Placental pericyte (primary cell): ENCODE results near the gene PRRT1. TPM values are rescaled to one million over a fixed set of nuclear protein-coding genes. Genes with fewer than 3 reads are reported as not detected.

Experiments used
- small RNA-seq: library from RNA; depleted of rRNA; stranded (forward); fragments of <200 nt; gene quantifications from one replicate; pipeline ENCODE3, GENCODE V24; 2012; ENCODE audit warnings: low replicate concordance
- total RNA-seq: library from RNA; depleted of rRNA; stranded (reverse); fragments of >200 nt; gene quantifications from 2 replicates; pipeline ENCODE4 v1.2.3, GENCODE V29; 2012

The PRRT1 gene
- total RNA-seq = 0.29 and 0.44 TPM in 2 replicates

GRCh38 chr6:32151863-32152768, at the start of gene PRRT1:
PRRT1 (minus strand) TSS chr6:32151939; CDS start chr6:32151827, 112 bp downstream.

DNA sequence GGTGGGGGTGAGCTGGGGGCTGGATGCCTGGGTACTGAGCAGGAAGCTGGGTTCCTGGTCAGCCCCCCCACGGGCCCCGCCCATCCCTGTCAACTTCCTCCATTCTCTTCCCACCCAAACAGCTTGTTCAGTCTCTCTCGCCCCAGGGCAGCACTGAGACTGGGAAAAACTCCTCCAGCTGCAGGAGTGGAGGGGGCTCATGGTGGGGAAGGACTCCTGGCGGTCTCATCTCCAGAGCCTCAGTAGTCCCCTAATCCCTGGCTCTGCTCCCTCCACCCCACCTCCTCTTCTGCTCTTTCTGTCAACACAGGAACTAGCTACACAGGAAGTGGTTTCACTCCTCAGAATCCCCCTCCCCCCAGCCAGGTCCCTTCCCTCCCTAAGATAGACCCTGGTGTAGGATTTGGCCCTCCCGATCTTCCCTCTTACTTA, 40.9 kb upstream of the PRRT1 start, which contains the start of gene GPSM3:
Gene GPSM3 (minus strand): TSS at position 36 of the 432 bp plus-strand sequence. CDS start 130 bp downstream, outside the sequence.

DNA sequence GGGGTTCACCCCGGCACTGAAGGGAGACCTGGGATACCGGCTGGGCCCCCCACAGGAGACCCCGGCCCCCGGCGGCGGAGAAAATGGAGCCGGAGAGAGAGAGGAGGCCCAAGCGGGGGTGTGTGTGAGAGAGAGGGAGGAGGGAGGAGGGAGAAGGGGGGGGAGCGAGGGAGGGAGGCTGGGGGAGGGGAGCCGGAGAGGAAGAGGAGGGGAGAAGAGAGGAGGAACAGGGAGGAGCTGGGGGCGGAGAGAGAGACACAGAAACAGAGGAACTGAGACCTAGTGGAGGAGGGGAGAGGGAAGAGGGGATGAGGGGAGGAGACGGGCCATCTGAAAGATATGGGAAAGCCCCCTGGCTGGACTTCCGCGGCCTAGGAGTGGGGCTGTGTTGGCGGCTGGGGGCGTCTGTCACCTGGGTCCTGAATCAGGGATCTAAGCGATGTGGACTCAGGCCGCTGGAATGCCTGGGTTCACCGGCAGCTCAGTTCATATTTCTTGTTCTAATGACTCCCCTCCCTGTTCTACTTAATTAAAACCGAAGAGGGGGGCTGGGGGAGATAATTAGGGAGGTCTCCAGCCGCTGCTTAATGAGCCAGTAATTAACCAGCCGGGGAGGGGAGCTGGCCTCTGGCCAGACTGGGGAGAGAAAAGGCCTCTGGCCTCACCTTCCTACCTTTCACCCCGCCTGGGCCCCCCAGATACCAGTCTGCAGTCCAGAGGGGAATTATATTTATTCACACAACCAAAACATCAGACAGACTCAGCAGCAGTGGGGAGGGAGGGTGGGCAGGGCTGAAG, 38.5 kb upstream of the PRRT1 start, which contains the start of gene PBX2:
Gene PBX2 (minus strand): TSS at position 149 of the 798 bp plus-strand sequence. CDS start 287 bp downstream, outside the sequence.

DNA sequence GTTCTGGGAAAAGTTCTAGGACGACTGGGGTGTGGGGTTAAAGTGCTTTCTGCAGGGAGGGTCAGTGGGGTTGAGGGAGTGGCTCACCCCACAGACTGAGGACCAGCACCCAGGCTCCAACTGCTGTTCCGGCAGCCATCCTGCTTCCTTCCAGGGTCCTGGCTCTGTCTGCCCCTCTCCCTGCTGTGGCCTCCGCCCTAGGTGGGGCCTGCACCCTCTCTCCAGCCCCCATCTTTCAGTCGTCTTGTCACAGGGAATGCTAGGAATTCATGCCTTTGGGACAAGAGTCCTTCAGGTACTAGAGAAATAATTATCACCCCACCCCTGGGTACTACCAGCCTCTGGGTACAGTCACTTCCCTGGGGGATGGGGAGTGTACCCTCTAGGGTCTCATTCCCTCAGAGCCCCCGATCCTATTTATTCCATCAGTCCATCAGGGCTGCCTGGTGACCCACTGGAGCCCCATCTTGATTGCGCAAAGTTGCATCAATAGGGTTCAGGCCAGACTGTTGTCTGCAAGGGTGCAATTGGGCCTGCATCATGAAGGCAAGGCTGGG, 32.4 kb upstream of the PRRT1 start, which contains the start of gene AGER:
Gene AGER (minus strand): TSS at position 170 of the 557 bp plus-strand sequence. CDS start 31 bp downstream, at position 139.

GRCh38 chr6:32177788-32178546, 26.2 kb upstream of the PRRT1 start, which contains the start of gene RNF5:
RNF5 (plus strand) TSS chr6:32178405; CDS start chr6:32178512, 107 bp downstream.

DNA sequence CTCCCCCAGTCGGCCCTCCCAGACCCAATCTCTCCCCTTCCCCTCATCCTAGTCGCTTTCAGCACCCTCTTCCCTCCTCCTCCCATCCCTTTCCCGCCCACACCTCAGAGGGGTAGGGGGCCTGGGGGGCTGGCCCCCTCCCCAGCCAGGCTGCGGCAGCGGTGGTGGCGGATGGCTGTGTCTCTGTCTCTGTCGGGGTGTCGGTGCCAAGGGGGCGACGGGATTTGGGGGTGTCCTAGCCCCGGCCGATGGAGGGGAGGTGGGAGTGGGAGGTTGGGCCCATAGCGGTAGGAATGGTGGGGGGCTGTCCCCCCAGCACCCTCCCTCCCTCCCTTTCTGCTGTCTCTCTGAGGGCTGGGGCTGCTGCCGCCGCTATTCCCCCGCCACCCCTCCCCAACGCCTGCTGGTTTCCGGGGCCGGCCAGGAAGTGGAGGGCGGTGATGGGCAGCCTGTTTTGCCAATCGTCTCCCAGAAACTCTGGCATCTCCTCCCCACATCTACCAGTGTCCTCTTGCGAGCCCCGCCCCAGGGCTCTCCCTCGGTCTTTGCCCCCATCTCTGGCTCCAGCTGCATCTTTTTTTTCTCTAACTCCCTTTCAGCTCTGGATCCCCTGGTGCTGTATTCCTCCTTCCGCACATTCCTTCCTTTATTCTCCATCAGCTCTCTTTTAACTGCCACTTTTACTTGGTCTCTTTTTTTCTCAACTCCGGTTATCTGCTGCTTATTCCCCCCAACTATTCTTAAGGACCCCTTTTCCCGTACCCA, 24.2 kb upstream of the PRRT1 start, which contains the start of gene AGPAT1:
Gene AGPAT1 (minus strand): TSS at position 374 of the 765 bp plus-strand sequence. CDS start 4,588 bp downstream, outside the sequence.

GRCh38 chr6:32164295-32164694, 12.6 kb upstream of the PRRT1 start, which contains the start of gene EGFL8:
EGFL8 (plus strand) TSS chr6:32164595; CDS start chr6:32166166, 1,571 bp downstream.

DNA sequence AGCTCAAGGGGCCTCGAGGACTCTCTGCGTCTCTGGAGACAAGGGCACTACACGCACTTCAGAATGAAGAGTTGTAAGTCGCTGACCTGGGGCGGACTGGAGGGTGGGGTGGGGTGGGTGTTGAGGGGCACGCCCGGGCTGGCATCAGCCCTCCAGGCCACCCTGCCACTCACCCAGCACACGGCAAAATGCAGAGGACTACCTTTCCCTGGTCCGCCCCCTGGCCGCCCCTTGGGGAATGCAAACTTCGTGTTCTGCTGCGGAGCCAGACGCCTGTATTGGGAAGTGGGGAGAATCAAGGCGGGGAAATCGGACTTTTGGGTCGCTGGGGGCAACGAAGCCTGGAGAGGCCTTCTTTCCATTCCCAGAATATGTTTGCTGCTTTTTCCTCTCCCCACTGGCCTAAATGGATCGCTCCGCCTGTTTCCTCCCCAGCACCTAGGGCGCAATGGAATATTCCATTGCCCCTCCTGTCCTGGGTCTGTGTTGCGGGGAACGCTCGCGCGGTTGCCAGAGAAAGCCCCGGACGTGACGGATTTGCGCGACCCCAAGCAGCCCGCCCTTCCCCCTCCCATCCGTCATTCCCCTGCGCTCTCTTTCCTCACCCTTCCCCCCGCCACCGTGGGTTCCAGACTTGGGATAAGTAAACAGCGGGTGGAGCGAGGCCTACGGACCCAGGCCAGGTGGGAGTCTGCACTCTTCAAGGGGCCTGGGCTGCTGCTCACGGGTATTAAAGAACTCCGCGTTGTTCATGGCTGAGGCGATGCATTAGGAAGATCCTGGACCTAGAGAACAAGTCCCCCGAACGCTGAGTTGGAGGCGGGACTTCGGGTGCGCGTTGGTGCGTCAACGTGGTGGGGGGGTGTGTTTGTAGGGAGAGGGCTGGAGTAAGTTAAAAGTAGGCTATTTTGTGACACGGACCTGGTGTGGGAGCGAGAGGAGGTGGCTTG, 2.1 kb upstream of the PRRT1 start, which contains the start of gene PPT2:
Gene PPT2 (plus strand): TSS at position 578 of the 950 bp plus-strand sequence. CDS start 454 bp downstream, outside the sequence.

GRCh38 chr6:32127717-32128592, 23.8 kb downstream of the PRRT1 start, which contains the start of gene ATF6B:
ATF6B (minus strand) TSS chr6:32128246; CDS start chr6:32128207, 39 bp downstream.

GRCh38 chr6:32109114-32109764, 42.5 kb downstream of the PRRT1 start, which contains the start of gene TNXB:
TNXB (minus strand) TSS chr6:32109338; CDS start chr6:32098198, 11,140 bp downstream.

Small RNAs within 50 kb of the gene (small RNA-seq; reads per million reads assigned to genes)
- gene AL662884.1 (not detected), gene MIR6833 (not detected)

Other genes starting within 250 kb of the PRRT1 start
- 1.4 and 2.8 TPM in 2 replicates for gene ZBTB12, start 249.9 kb downstream of the PRRT1 start, total RNA-seq
- 0.29 and 14.2 TPM in 2 replicates for gene C2, start 224.2 kb downstream of the PRRT1 start, total RNA-seq
- 2.3 and 62.8 TPM in 2 replicates for gene CFB, start 205.8 kb downstream of the PRRT1 start, total RNA-seq
- gene NELFE, start 193.0 kb downstream of the PRRT1 start, total RNA-seq = 125 and 137 TPM in 2 replicates
- 51.0 and 70.0 TPM in 2 replicates for gene SKIC2, start 192.8 kb downstream of the PRRT1 start, total RNA-seq
- 17.3 and 31.7 TPM in 2 replicates for gene DXO, start 179.8 kb downstream of the PRRT1 start, total RNA-seq
- 1.7 and 10.3 TPM in 2 replicates for gene C4A, start 169.9 kb downstream of the PRRT1 start, total RNA-seq
- gene C4B, start 137.1 kb downstream of the PRRT1 start, total RNA-seq = 1.4 and 6.3 TPM in 2 replicates
- not detected in 2 replicates for gene CYP21A2, start 113.5 kb downstream of the PRRT1 start, total RNA-seq
- 3.0 and 81.8 TPM in 2 replicates for gene TNXB, start 42.6 kb downstream of the PRRT1 start, total RNA-seq
- 28.8 and 39.2 TPM in 2 replicates for gene ATF6B, start 23.7 kb downstream of the PRRT1 start, total RNA-seq
- gene FKBPL, start 21.7 kb downstream of the PRRT1 start, total RNA-seq = 5.9 and 6.4 TPM in 2 replicates
- gene PPT2, start 2.2 kb upstream of the PRRT1 start, total RNA-seq = 25.8 and 46.8 TPM in 2 replicates
- gene EGFL8, start 12.7 kb upstream of the PRRT1 start, total RNA-seq = 0.44 and 0.86 TPM in 2 replicates
- gene AGPAT1, start 24.1 kb upstream of the PRRT1 start, total RNA-seq = 43.3 and 48.4 TPM in 2 replicates
- gene RNF5, start 26.5 kb upstream of the PRRT1 start, total RNA-seq = 24.3 and 35.6 TPM in 2 replicates
- 0.29 and 0.66 TPM in 2 replicates for gene AGER, start 32.3 kb upstream of the PRRT1 start, total RNA-seq
- 51.4 and 57.8 TPM in 2 replicates for gene PBX2, start 38.3 kb upstream of the PRRT1 start, total RNA-seq
- 5.5 and 10.9 TPM in 2 replicates for gene GPSM3, start 40.7 kb upstream of the PRRT1 start, total RNA-seq
- 0.44 and 1.1 TPM in 2 replicates for gene NOTCH4, start 72.1 kb upstream of the PRRT1 start, total RNA-seq
- not detected in 2 replicates for gene TSBP1, start 220.0 kb upstream of the PRRT1 start, total RNA-seq